Measurements from ENCODE around the gene PICK1. TPM values are rescaled to one million over a fixed set of nuclear protein-coding genes. Genes with fewer than 3 reads are reported as not detected.

PICK1 gene
- total and polyA plus RNA-seq, 2 of the 13 experiments (the other 11 are each of a cell fraction or from before 2014, with no cell fraction given) = 19.3 to 25.3 TPM

DNA sequence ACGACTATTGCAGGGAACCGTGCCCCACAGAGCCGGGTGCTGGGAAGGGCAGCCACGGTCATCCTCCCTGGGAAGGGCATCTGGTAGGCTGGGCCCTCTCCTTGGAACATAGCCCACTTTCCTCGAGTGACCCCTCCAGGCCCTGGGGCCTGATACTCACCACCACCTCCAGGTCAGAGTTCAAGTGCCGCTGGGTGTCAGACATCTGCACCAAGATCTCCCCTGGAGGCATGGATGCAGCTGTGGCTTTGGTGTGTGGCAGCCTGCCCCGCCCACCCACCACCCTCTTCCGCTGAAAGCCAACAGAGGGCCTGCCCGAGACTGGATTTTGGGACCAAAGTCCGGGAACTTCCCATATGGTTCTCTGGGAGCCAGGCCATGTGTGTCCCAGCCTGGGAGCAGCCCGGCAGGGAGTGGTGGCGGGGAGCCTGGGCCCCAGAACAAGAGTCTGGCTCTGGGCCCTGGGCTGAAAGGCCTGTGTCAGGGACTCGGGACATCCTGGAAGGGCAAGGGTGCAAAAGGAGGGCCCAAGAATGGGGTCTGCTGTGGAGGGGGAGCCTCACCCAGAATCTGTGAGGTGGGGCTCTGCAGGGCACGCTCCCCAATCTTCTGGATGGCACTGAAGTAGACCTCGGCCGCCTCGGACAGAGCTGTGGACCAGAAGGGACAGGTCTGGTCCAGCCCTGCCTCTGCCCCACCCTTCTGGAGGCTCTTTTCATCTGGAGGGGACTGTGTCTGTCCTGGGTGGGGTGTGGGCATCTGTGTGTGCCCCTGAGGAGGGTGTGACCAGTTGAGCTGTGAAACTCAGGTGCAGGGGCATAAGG, 50.7 kb downstream of the PICK1 start (continued):
- TF ChIP-seq, protein P1, sequence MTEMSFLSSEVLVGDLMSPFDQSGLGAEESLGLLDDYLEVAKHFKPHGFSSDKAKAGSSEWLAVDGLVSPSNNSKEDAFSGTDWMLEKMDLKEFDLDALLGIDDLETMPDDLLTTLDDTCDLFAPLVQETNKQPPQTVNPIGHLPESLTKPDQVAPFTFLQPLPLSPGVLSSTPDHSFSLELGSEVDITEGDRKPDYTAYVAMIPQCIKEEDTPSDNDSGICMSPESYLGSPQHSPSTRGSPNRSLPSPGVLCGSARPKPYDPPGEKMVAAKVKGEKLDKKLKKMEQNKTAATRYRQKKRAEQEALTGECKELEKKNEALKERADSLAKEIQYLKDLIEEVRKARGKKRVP (CRISPR knock-in tag; IDR thresholded peaks at IDR 0.05) = no peak
- TF ChIP-seq PITX1 (CRISPR knock-in tag; IDR thresholded peaks at IDR 0.05) = no peak
- TF ChIP-seq, protein P2, sequence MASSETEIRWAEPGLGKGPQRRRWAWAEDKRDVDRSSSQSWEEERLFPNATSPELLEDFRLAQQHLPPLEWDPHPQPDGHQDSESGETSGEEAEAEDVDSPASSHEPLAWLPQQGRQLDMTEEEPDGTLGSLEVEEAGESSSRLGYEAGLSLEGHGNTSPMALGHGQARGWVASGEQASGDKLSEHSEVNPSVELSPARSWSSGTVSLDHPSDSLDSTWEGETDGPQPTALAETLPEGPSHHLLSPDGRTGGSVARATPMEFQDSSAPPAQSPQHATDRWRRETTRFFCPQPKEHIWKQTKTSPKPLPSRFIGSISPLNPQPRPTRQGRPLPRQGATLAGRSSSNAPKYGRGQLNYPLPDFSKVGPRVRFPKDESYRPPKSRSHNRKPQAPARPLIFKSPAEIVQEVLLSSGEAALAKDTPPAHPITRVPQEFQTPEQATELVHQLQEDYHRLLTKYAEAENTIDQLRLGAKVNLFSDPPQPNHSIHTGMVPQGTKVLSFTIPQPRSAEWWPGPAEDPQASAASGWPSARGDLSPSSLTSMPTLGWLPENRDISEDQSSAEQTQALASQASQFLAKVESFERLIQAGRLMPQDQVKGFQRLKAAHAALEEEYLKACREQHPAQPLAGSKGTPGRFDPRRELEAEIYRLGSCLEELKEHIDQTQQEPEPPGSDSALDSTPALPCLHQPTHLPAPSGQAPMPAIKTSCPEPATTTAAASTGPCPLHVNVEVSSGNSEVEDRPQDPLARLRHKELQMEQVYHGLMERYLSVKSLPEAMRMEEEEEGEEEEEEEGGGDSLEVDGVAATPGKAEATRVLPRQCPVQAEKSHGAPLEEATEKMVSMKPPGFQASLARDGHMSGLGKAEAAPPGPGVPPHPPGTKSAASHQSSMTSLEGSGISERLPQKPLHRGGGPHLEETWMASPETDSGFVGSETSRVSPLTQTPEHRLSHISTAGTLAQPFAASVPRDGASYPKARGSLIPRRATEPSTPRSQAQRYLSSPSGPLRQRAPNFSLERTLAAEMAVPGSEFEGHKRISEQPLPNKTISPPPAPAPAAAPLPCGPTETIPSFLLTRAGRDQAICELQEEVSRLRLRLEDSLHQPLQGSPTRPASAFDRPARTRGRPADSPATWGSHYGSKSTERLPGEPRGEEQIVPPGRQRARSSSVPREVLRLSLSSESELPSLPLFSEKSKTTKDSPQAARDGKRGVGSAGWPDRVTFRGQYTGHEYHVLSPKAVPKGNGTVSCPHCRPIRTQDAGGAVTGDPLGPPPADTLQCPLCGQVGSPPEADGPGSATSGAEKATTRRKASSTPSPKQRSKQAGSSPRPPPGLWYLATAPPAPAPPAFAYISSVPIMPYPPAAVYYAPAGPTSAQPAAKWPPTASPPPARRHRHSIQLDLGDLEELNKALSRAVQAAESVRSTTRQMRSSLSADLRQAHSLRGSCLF (CRISPR knock-in tag; IDR thresholded peaks at IDR 0.05; ENCODE audit: borderline replicate concordance) = no peak
- no peak for TF ChIP-seq POLR2A (IDR thresholded peaks at IDR 0.05; ENCODE audit: insufficient read depth in 1 of 2, low read depth in 2 of 2, low read length in 2 of 2)
- TF ChIP-seq HOXA9 (CRISPR knock-in tag; IDR thresholded peaks at IDR 0.05; ENCODE audit: borderline replicate concordance) = no peak
- TF ChIP-seq SRF (IDR thresholded peaks at IDR 0.05; ENCODE audit: low read depth, low read length) = no peak
- no peak for TF ChIP-seq TP53 (CRISPR knock-in tag; conservative IDR thresholded peaks at IDR 0.05)
- no peak for TF ChIP-seq PHF8 (CRISPR knock-in tag; IDR thresholded peaks at IDR 0.05)
- no peak for TF ChIP-seq TAF15 (IDR thresholded peaks at IDR 0.05; ENCODE audit: low read depth, low read length, poor library complexity, severe bottlenecking)
- TF ChIP-seq ZNF30 (CRISPR knock-in tag; IDR thresholded peaks at IDR 0.05) = no peak
- TF ChIP-seq ZNF3 (CRISPR knock-in tag; IDR thresholded peaks at IDR 0.05) = no peak
- no peak for TF ChIP-seq NFATC3 (CRISPR knock-in tag; IDR thresholded peaks at IDR 0.05)
- TF ChIP-seq ZNF331 (CRISPR knock-in tag; IDR thresholded peaks at IDR 0.05) = peak; percentile 58
- TF ChIP-seq, protein P3, sequence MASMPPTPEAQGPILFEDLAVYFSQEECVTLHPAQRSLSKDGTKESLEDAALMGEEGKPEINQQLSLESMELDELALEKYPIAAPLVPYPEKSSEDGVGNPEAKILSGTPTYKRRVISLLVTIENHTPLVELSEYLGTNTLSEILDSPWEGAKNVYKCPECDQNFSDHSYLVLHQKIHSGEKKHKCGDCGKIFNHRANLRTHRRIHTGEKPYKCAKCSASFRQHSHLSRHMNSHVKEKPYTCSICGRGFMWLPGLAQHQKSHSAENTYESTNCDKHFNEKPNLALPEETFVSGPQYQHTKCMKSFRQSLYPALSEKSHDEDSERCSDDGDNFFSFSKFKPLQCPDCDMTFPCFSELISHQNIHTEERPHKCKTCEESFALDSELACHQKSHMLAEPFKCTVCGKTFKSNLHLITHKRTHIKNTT (CRISPR knock-in tag; IDR thresholded peaks at IDR 0.05) = no peak
- no peak for TF ChIP-seq ZNF83 (CRISPR knock-in tag; IDR thresholded peaks at IDR 0.05; ENCODE audit: borderline replicate concordance)
- no peak for TF ChIP-seq SP1 (IDR thresholded peaks at IDR 0.05)
- TF ChIP-seq SP1 (CRISPR knock-in tag; IDR thresholded peaks at IDR 0.05) = peak; percentile 49; the same call in 1 of the 2 replicates
- TF ChIP-seq ATF7 (IDR thresholded peaks at IDR 0.05) = no peak
- no peak for TF ChIP-seq ATF7 (CRISPR knock-in tag; IDR thresholded peaks at IDR 0.05)
- 0 out of 2 replicates have a peak, but pooled peaks have one; percentile 54 for TF ChIP-seq BORCS8-MEF2B (CRISPR knock-in tag; IDR thresholded peaks at IDR 0.05)
- no peak for TF ChIP-seq ZMYM4 (CRISPR knock-in tag; IDR thresholded peaks at IDR 0.05)
- TF ChIP-seq ZNF382 (CRISPR knock-in tag; IDR thresholded peaks at IDR 0.05; ENCODE audit: borderline replicate concordance) = no peak
- TF ChIP-seq PAWR (CRISPR knock-in tag; IDR thresholded peaks at IDR 0.05; ENCODE audit: borderline replicate concordance) = no peak
- peak; percentile 31 for TF ChIP-seq AGO2 (optimal IDR thresholded peaks at IDR 0.05; ENCODE audit: low read depth, low read length)
- peak; percentile 64 for TF ChIP-seq FOSL2 (CRISPR knock-in tag; IDR thresholded peaks at IDR 0.05)
- 0 out of 2 replicates have a peak, but pooled peaks have one; percentile 53 for TF ChIP-seq ZNF703 (CRISPR knock-in tag; IDR thresholded peaks at IDR 0.05; ENCODE audit: borderline replicate concordance)

Measured in HepG2 (cell line).